GM18520 (cell line): ENCODE results near the gene DLL1.
"Not testable (repeated sequence)": the region's sequence is repeated elsewhere in the genome, so short reads cannot be mapped to it uniquely, and the experiment has no call there.

Experiments used
- ATAC-seq: cut with Tn5 transposase; IDR thresholded peaks from one replicate; pipeline ENCODE4 v1.9.1; 2021; ENCODE audit not compliant: unreplicated experiment

The DLL1 gene, protein sequence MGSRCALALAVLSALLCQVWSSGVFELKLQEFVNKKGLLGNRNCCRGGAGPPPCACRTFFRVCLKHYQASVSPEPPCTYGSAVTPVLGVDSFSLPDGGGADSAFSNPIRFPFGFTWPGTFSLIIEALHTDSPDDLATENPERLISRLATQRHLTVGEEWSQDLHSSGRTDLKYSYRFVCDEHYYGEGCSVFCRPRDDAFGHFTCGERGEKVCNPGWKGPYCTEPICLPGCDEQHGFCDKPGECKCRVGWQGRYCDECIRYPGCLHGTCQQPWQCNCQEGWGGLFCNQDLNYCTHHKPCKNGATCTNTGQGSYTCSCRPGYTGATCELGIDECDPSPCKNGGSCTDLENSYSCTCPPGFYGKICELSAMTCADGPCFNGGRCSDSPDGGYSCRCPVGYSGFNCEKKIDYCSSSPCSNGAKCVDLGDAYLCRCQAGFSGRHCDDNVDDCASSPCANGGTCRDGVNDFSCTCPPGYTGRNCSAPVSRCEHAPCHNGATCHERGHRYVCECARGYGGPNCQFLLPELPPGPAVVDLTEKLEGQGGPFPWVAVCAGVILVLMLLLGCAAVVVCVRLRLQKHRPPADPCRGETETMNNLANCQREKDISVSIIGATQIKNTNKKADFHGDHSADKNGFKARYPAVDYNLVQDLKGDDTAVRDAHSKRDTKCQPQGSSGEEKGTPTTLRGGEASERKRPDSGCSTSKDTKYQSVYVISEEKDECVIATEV

DNA sequence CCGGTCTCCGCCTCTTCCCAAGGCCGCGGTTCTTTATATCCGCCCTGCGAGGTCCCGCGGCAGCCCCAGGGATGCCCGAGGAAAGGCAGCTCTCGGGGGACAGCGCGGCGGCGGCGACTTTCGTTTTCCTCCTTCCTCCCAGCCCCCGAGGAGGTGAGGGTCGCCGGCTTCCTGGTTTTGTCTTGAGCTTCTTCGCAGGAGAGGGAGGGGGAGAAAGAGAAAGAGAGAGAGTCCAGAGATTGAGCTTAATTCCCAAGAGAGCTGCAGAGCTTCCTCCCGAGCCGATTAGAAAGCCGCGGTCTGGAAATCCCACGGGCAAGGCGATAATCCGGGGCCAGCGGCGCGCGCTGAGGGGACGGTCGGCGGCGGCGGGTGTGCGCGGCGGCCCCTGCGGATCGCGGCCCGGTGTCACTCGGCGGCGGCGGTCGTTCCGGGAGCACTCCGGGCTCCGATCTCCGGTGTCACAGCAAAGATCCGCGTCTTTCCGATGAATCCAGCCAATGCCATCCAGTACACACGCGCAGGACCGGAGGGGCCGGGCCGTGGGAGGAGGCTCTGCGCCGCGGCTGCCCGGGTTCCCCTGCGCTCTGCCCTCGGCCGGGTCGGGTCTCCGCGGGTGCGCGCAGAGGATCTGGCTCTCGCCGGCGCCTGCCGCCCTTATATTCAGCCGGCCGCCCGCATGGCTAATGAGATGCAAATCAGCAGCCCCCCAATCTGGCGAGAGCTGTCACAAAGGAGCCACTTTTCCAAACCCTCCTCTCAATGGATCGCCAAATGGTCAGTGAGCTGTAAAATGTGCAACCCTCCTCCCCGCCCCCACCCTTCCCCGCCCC lies at the start of gene DLL1:
DLL1 (minus strand) TSS at position 783 of the 833 bp plus-strand sequence. CDS start 939 bp downstream, outside the sequence.
- no peak for ATAC-seq

DNA sequence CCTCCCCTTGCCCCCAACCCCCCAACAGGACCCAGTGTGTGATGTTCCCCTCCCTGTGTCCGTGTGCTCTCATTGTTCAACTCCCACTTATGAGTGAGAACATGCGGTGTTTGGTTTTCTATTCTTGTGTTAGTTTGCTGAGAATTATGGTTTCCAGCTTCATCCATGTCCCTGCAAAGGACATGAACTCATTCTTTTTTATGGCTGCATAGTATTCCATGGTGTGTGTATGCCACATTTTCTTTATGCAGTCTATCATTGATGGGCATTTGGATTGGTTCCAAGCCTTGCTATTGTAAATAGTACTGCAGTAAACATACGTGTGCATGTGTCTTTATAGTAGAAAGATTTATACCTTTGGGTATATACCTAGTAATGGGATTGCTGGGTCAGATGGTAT lies 44.3 kb upstream of the DLL1 start:
- ATAC-seq, result not testable (repeated sequence)

- no peak for ATAC-seq
These were observed 38.4 kb upstream of the DLL1 start for GRCh38 chr6:170329321-170329720.

DNA sequence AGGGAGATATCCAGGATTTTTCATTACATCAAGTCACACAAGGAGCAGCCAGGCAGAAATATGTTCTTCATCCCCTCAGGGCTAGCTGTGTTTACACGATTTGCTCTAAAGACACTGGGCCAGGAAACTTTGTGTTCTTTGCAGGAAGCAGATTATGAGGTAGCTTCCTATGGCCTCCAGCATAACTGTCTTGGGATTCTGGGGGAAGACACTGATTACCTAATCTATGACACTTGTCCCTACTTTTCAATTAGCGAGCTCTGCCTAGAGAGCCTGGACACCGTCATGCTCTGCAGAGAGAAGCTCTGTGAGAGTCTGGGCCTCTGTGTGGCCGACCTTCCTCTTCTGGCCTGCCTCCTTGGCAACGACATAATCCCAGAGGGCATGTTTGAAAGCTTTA lies 26.8 kb upstream of the DLL1 start:
- no peak for ATAC-seq

DNA sequence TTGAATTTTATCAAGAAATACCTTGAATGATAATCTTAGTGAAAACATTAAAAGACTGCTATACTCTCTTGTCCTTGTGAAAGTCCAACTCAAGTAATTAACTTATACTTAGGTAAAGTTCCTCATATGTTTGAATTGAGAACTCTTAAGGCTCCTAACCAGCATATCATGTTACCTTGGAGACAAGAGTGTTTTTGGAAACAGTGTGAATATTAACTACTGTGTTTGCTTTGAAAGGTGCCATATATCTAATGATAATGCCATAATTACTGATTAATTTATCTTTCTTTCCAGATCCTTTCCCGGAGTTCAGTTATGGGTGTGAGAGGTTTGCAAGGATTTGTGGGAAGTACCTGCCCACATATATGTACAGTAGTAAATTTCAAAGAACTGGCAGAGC lies 26.2 kb upstream of the DLL1 start:
- ATAC-seq, result no peak

- ATAC-seq, result no peak
These were observed 25.2 kb upstream of the DLL1 start for GRCh38 chr6:170316071-170316470.

DNA sequence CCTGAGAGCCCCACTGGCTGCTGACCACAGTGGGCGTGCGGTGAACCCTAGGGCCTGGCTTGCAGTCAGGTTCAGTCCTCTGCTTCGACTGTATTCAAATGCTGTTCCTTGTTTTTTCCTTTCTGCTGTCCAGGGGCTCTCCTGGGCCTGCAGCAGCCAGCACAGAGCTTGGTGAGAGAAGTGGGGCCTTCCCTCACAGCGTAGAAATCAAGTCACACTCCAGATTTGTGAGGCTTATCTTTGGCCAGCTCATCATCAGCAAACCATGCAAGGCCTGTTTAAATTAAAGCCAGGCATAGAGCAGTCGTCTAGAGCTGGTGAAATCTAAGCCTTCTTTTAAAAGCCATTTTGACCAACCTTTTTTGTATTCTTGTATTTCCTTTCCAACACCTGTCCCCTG lies 24.1 kb upstream of the DLL1 start:
- no peak for ATAC-seq

GRCh38 chr6:170313716-170314295 lies 22.9 kb upstream of the DLL1 start:
- no peak for ATAC-seq

DNA sequence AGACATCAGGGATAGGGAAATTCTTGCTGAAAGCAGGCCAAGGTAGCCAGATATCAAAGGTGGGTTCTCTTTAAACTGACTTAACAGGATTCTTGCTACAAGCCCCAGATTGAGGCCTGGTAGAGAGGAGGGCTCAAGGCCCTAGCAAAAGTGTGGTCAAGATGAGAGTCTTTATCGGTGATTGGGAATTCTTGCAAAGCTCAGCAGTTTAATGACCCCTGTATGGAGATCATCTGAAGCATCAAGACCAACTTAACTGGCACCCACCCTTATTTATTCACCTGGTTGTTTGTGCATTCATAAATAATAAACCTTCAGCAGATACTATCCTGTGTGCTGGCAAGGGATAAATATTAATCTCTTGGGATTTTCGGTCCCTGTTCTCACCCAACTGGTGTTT lies 22.0 kb upstream of the DLL1 start:
- no peak for ATAC-seq

DNA sequence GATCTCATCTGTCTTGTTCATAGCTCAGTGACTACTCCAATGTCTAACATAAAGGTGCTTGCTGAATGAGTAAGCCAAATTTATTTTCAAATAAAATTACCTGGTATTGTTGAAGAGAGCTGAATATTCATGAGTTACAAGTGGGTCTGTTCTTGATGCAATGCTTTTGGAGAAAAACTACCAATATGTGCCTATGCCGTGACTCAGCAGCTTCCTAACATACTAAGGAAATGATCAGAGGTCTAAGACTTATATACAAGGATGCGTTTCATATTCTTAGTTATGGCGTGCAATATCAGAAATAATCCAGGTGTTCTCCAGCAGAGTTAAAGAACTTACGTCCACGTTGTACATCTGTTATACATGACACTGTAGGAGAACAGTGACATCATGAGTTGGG lies 20.8 kb upstream of the DLL1 start:
- no peak for ATAC-seq

- ATAC-seq, result no peak
These were observed 17.9 kb upstream of the DLL1 start for GRCh38 chr6:170308761-170309160.

GRCh38 chr6:170307080-170307545 lies 16.2 kb upstream of the DLL1 start:
- ATAC-seq, result no peak

DNA sequence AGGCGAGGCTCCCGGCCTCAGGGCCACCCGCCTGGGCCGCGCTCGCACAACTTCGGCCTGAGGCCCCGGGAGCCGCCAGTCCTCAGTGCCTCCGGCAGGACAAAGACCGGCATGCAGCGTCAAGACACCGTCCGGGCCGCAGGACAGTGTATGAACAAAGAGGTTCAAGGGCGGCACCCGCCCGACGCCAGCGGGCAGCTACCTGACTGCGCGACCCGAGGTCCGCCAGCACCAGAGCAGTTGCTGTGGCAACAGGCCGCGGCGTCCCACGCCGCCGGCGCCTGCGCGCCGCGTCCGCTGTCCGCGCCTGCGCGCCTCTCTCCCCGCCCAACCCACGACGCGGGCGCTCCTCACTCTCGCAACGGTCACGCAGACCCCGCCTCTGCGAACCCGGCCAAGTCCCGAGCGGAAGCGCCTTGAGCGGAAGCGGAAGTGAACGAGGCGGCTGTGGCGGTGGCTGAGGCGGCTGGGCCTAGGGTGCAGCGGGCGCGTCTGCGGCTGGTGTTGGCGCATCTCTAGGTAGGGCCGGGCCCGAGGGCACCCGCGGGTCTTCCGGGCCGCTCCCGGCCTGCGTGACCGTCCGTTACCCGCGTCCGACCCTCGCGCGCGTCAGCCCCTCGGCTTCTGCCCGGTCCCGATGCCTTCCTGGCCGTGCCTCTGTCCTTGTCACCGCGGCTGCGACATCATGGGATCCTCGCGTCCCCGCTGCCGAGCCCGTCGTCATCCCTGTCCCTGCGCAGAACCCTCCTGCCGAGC lies 15.6 kb upstream of the DLL1 start, which contains the start of gene FAM120B:
FAM120B (plus strand) TSS at position 435 of the 756 bp plus-strand sequence. CDS start 10,633 bp downstream, outside the sequence.
- ATAC-seq, result peak; percentile 97

GRCh38 chr6:170305805-170306323 lies 15.0 kb upstream of the DLL1 start:
- ATAC-seq, result peak; percentile 0

DNA sequence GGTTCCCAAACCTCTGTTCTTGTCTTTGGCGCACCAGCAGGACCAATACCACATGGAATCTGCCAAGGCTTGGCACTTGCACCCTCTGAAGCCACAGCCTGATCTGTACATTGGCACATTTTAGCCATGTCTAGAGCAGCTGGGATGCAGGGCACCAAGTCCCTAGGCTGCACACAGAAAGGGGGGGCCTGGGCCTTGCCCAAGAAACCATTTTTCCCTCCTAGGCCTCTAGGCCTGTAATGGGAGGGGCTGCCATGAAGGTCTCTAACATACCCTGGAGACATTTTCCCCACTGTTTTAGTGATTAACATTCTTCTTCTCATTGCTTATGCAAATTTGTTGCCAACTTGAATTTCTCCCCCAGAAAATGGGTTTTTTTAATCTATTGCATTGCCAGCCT lies 10.3 kb upstream of the DLL1 start:
- ATAC-seq, result no peak

DNA sequence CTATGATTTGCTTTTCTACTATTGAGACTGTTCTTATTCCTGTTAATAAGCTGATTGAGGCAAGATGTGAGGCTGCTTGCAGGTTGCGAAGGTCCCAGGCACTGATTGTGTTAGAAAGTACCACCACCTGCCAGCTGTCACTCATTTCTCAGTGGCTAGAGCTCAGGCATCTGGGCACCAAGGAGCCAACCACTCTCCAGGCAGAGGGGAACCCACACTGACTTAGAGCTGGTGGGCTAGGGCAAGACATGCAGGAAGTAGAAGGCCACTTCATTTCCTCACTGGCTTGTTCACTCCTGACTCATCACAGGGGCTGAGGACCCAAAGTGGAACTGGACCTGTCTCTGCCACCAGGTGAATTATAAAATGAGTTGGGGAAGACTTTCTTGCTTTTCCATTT lies 7.8 kb upstream of the DLL1 start:
- ATAC-seq, result no peak

- ATAC-seq, result no peak
These were observed 6.9 kb upstream of the DLL1 start for GRCh38 chr6:170297576-170298330.

DNA sequence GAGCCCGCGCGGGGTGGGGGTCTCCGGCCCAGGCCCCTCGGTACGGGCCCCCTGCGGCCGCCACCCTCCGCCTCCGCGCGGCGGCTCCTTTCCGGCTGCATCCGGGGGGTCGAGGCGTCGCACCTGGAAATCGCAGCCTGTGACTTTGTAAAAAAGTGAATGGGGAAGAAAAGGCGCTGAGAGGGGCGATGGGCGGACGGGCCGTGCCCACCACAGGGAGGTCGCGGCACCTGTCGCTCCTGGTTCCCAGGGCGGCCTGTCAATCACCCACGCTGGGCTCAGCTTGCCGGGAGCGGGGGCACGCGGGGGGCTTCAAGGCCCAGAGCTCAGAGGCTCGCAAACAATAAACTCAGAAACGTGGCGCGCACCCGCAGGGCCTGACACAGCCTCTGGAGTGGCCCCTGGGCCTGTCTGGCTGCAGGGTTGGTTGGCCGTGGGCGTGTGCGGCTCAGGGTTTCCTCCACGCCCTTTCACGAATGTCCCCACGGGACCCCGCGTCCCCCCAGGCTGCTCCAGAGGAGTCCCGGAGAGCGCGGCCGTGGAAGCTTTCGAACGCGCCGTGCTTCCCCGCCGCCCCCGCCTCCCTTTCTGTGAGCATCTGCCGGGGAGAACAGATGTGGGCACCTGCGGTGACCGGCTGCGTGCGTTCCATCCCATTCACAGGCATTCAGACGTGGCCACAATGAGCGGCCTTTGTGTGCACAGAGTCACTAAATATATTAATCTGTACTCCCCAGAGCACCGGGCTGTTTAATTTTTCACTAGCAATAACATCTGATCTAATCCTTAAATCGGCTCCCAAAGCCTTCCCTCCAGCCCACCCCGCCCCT lies 6.1 kb upstream of the DLL1 start:
- no peak for ATAC-seq
